Measurements from ENCODE around the gene TMEM204.

DNA sequence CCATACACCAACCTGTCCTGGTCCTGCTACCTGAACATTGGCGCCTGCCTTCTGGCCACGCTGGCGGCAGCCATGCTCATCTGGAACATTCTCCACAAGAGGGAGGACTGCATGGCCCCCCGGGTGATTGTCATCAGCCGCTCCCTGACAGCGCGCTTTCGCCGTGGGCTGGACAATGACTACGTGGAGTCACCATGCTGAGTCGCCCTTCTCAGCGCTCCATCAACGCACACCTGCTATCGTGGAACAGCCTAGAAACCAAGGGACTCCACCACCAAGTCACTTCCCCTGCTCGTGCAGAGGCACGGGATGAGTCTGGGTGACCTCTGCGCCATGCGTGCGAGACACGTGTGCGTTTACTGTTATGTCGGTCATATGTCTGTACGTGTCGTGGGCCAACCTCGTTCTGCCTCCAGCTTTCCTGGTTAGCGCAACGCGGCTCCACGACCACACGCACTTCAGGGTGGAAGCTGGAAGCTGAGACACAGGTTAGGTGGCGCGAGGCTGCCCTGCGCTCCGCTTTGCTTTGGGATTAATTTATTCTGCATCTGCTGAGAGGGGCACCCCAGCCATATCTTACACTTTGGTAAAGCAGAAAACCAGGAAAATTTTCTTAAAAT, 21.5 kb downstream of the TMEM204 start:
- TF ChIP-seq, protein P1, sequence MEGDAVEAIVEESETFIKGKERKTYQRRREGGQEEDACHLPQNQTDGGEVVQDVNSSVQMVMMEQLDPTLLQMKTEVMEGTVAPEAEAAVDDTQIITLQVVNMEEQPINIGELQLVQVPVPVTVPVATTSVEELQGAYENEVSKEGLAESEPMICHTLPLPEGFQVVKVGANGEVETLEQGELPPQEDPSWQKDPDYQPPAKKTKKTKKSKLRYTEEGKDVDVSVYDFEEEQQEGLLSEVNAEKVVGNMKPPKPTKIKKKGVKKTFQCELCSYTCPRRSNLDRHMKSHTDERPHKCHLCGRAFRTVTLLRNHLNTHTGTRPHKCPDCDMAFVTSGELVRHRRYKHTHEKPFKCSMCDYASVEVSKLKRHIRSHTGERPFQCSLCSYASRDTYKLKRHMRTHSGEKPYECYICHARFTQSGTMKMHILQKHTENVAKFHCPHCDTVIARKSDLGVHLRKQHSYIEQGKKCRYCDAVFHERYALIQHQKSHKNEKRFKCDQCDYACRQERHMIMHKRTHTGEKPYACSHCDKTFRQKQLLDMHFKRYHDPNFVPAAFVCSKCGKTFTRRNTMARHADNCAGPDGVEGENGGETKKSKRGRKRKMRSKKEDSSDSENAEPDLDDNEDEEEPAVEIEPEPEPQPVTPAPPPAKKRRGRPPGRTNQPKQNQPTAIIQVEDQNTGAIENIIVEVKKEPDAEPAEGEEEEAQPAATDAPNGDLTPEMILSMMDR (IDR thresholded peaks at IDR 0.05), result no peak
- TF ChIP-seq POLR2A (IDR thresholded peaks at IDR 0.05), result no peak

Data from lower leg skin (tissue), 3 donors.